Inferior parietal cortex (tissue), 1 donor: ENCODE results near the gene GRID1.
"Not testable (repeated sequence)": the region's sequence is repeated elsewhere in the genome, so short reads cannot be mapped to it uniquely, and the experiment has no call there.

ENCODE experiments used
- DNase-seq: peaks from one replicate; pipeline ENCODE4 v3.0.0-alpha.2; 2016; ENCODE audit errors: extremely low spot score

The GRID1 gene

DNA sequence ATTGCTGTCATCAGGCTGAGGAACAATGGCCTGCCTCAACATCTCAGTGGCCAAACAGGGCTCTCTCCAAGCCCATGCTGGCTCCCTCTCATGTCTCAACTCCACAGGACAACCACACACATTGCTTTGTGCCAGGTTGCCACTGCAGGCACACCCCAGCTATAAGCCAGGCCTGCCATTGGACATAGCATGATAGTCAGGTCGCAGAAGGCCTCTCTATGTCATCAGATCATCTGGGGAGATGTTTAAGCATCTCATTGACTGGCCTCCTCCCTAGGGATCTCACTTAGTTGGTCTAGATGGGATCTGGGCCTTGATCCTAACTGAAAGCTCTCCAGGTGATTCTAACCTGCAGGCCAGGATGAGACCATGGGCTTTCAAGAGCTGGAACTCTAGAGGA, 257.2 kb downstream of the GRID1 start:
- DNase-seq, result no peak

- DNase-seq, result no peak
Observed at GRCh38 chr10:86108696-86109095, 257.9 kb downstream of the GRID1 start.

DNA sequence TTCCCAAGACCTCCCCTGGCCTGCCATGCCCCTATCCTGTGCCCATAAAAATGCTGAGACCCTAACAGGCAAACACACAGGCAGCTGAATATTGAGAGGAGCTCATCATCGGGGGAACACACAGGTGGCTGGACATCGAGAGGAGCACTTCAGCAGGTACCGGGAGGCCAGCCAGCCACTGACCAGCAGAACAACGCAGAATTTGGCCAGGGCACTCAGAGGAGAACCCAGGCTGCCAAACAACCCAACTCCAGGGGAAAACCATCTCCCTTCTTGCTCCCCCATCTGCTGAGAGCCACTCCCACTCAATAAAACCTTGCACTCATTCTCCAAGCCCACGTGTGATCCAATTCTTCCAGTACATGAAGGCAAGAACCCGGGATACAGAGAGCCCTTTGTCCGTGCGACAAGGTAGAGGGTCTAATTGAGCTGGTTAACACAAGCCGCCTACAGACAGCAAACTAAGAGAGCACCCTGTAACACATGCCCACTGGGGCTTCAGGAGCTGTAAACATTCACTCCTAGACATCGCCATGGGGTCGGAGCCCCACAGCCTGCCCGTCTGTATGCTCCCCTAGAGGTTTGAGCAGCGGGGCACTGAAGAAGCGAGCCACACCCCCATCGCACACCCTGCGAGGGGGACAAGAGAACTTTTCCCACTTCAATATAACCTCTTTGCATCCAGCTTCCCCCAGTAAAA, 258.8 kb downstream of the GRID1 start:
- not testable (repeated sequence) for DNase-seq

DNA sequence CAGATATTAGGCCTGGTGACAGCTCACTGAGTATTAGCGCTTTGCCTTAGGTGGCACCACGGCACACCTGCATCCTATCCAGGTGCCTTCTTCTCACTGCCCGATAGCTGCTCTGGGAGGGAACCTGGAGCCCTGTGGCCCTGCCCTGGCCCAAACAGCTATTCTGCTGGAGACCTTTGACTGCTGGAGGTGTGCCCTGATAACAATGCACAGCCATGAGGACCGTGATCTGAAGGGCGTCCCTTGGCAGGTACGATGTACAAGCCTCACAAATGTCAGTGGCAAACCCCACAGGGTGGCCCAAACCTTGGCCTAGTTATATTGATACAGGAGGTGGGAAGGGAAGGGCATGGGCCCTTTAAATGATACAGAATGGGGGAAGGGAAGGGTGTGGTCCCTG, 259.5 kb downstream of the GRID1 start:
- no peak for DNase-seq

DNA sequence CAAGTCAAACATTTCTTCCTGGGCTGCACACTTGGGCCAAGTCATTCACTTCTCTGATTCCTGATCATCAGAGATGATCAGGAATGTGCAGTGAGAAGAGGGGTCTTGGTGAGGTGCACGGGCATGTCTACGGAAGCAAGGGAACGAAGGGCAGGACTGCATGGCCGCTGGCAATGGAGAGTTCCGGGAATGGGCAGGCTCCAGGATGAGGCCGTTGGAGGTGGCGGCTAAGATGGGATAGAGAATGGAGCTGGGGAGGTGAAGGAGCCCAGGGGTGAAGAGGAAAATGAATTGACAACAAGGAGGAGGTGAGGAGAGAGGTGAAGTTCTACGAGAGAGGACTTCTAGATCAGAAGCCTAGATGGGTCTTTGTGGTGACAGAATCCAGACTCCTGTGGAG, 260.0 kb downstream of the GRID1 start:
- DNase-seq, result no peak

- no peak for DNase-seq
Observed at GRCh38 chr10:86105640-86106039, 261.0 kb downstream of the GRID1 start.

- no peak for DNase-seq
Observed at GRCh38 chr10:86105181-86105580, 261.4 kb downstream of the GRID1 start.

- DNase-seq, result no peak
Observed at GRCh38 chr10:86104611-86105145, 261.9 kb downstream of the GRID1 start.

DNA sequence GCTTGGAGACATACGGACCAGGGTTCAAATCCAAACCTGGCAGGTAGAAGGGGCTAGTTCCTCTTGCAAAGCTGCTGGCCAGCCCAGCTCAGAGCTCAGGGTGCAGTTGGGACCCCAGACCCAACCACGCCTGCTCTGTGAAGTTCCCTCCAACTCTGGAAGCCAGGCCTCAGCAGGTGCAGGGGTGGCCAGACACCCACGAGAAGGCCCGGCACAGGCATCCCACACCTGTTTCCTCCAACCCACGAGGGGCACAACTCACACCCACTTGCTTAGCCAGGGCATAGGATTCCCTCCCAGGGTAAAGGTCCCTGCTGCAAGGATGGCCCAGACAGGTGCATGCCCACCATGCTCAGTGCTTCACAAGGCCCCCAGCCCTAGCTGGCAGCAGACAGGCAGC, 262.4 kb downstream of the GRID1 start:
- DNase-seq, result no peak

GRCh38 chr10:86103391-86104101, 263.0 kb downstream of the GRID1 start:
- no peak for DNase-seq

DNA sequence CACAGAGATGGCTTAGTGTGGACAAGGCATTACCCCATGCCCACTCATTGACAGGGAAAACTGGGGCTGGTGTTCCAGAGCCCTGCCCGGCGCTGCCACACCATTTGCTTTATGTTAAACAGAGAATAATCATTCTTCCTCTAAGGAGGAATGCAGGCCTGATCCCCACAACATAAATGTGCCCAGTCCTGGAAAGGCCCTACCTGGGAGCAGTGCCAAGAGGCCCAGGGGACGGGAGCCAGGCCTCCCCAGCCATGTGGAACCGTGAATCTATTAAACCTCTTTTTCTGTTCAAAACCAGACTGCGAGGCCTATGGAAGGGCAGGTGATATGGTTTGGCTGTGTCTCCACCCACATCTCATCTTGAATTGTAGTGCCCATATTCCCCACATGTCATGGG, 264.1 kb downstream of the GRID1 start:
- DNase-seq, result no peak

DNA sequence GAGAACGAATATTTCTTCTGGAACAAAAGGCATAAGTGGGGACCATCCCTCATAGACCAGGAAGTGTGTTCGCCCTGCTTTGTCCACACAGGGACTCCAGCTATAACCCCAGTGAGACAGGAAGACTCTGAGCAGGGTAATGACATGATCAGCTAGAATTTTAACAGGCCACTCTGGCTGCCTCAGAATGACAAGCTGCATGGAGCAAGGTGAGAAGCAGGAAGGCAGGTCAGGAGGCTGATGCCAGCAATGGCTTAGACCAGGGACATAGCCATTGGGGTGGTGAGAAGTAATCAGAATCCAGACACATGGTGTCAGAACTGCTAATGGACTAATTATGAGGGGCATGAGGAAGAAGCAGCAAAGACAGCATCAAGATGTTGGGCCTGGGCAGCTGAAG, 264.6 kb downstream of the GRID1 start:
- no peak for DNase-seq

DNA sequence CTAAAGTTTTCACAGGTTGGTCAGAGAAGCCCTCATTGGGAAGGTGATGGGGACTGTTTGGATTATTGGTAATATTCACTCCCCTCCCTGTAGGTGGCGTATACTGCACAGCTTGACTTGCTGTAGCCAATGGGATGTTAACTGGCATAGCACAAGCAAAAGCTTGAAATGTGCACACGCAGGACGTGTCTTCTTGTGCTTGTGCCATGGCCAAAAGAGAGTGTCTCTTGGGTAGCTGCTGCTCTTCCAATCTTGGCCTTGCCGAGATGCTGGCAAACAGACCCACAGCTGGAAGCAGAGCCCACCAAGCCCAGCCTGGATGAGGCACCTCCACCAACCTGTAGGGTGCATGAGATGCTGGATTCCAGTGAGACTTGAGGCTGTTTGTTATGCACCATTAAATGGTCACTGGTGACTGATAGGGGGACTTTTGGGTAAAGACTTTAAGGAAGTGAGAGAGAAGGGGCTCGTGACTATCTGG, 266.0 kb downstream of the GRID1 start:
- peak; percentile 27 for DNase-seq

- no peak for DNase-seq
Observed at GRCh38 chr10:86099542-86100334, 266.9 kb downstream of the GRID1 start.

DNA sequence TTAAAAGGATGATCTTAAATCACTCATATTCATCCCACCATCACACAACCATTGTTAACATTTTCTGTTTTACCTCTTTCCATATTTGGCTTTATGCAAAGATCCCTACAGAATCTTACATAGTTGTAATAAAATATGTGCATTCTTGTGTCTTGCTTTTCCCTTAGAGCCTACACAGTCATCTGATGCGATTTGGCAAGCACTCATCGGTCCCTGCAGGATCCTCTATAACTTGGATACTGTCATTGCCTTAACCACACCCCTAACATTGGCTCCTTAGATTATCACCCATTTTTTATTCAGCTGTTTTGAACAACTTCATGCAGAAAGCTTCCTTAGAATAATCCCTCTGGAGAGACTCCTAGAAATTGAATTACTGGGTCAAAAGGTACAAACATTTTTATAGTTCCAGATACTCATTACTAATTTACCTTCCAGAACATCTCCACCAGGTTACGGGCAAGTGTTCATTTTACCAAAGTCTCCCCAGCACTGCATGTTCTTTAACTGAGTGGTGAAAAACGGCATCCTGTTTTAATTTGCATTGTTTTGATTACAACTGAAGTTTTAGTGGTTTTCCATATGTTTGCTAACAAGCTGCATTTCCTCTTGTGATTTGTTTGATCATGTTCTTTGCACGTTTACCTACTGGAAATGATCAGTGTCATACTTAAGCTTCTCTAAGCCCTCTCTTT, 268.3 kb downstream of the GRID1 start:
- DNase-seq, result no peak

DNA sequence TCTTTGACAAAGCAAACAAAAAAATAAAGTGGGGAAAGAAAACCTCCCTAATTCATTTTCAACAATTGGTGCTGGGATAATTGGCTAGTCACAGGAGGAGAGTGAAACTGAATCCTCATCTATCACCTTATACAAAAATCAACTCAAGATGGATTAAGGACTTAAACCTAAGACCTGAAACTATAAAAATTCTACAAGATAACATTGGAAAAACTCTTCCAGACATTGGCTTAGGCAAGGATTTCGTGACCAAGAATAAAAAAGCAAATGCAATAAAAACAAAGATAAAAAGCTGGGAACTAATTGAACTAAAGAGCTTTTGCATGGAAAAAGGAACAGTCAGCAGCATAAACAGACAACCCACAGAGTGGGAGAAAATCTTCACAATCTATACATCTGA, 271.5 kb downstream of the GRID1 start:
- DNase-seq, result not testable (repeated sequence)

- DNase-seq, result not testable (repeated sequence)
Observed at GRCh38 chr10:86092311-86092710, 274.3 kb downstream of the GRID1 start.

- no peak for DNase-seq
Observed at GRCh38 chr10:86091216-86091615, 275.4 kb downstream of the GRID1 start.

GRCh38 chr10:86090807-86091206, 275.8 kb downstream of the GRID1 start:
- DNase-seq, result no peak

GRCh38 chr10:86087716-86088115, 278.9 kb downstream of the GRID1 start:
- peak; percentile 71 for DNase-seq

DNA sequence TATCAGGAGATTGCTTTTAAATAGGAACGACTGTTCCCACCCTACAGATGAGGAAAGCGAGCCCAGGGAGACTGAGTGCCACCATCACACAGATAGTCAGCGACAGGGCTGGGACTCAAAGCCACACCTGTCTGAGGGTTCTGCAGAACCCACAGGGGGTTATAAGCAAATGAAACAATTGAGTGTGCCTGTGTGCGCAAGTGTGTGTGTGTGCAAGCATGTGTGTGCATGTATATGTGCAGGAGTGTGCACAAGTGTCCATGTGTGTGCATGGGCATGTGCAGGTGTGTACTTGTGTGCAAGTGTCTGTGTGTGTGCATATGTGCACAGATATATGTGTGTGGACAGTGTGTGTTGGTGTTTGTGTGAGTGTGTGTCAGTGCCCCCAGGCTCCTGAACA, 280.2 kb downstream of the GRID1 start:
- DNase-seq, result no peak

DNA sequence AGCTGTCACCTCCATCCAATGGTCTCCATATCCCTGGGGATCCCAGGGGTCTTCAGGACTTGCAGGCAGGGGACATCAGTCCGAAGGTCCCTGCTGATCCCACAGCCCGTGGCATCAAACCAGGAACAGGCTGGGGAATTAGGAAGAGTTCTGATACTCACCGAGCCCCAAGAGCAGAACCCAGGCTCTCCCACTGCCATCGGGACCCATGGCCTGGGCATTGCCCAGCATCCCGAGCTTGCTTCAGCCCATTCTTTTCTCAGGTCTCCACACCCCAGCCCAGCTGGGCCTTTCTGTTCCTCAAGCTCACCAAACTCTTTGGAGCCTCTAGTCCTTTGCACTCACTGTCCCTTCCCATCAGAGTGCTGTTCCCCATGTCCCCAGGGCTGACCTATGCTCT, 280.9 kb downstream of the GRID1 start:
- no peak for DNase-seq
